Measurements from ENCODE around the gene ITGA8. TPM values are rescaled to one million over a fixed set of nuclear protein-coding genes. Genes with fewer than 3 reads are reported as not detected.

Gene ITGA8
- total and polyA plus RNA-seq, 9 donors, result 3.5 to 58.0 (median 6.8) TPM

GRCh38 chr10:15469111-15469510 is 250.6 kb downstream of the ITGA8 start:
- no peaks in the 10 kb centered on the region for H3K4me1 ChIP-seq (ENCODE audit: insufficient read depth)
- WGBS, 3 donors, result 86 to 93% (median 89%) methylated on average over 5 of the region's 5 CpGs
- H3K9me3 ChIP-seq, result no peaks in the 10 kb centered on the region
- no peak for DNase-seq
- H3K27me3 ChIP-seq, result no peaks in the 10 kb centered on the region
- no peak overlapping the region for H3K27ac ChIP-seq
- intact Hi-C loops (cut with DNase I), result no loop called here
- H3K36me3 ChIP-seq, result no peaks in the 10 kb centered on the region
- H3K4me3 ChIP-seq, result no peak overlapping the region
- no peak for TF ChIP-seq POLR2A (IDR thresholded peaks at IDR 0.05)
- no peak for TF ChIP-seq EP300 (IDR thresholded peaks at IDR 0.05)
- TF ChIP-seq, protein P1, sequence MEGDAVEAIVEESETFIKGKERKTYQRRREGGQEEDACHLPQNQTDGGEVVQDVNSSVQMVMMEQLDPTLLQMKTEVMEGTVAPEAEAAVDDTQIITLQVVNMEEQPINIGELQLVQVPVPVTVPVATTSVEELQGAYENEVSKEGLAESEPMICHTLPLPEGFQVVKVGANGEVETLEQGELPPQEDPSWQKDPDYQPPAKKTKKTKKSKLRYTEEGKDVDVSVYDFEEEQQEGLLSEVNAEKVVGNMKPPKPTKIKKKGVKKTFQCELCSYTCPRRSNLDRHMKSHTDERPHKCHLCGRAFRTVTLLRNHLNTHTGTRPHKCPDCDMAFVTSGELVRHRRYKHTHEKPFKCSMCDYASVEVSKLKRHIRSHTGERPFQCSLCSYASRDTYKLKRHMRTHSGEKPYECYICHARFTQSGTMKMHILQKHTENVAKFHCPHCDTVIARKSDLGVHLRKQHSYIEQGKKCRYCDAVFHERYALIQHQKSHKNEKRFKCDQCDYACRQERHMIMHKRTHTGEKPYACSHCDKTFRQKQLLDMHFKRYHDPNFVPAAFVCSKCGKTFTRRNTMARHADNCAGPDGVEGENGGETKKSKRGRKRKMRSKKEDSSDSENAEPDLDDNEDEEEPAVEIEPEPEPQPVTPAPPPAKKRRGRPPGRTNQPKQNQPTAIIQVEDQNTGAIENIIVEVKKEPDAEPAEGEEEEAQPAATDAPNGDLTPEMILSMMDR (IDR thresholded peaks at IDR 0.05), result no peak

- intact Hi-C loops (cut with DNase I), result no loop called here
- no peak for TF ChIP-seq POLR2A (IDR thresholded peaks at IDR 0.05)
- TF ChIP-seq EP300 (IDR thresholded peaks at IDR 0.05), result no peak
- TF ChIP-seq, protein P1 (IDR thresholded peaks at IDR 0.05), result no peak
- H3K27me3 ChIP-seq, result no peaks in the 10 kb centered on the region
- no peaks in the 10 kb centered on the region for H3K9me3 ChIP-seq
- no peaks in the 10 kb centered on the region for H3K36me3 ChIP-seq
- no peak overlapping the region for H3K4me3 ChIP-seq
- 77 to 86% (median 80%) methylated on average over 3 of the region's 3 CpGs for WGBS, 3 donors
- no peak overlapping the region for H3K27ac ChIP-seq
- DNase-seq, result no peak
- no peaks in the 10 kb centered on the region for H3K4me1 ChIP-seq (ENCODE audit: insufficient read depth)
Measured at GRCh38 chr10:15464381-15464780, 255.3 kb downstream of the ITGA8 start.

Other genes starting within 250 kb of the ITGA8 start
- gene MINDY3, start 140.6 kb upstream of the ITGA8 start, total RNA-seq, result 10 to 100 TPM; 25.6 to 43.3 (median 35.0) TPM
- gene MINDY3, start 140.6 kb upstream of the ITGA8 start, polyA plus RNA-seq, result 10 to 100 TPM; 15.7 to 26.1 TPM

Data from ovary (tissue), 9 donors.